Measurements from ENCODE around the gene NCK2. TPM values are rescaled to one million over a fixed set of nuclear protein-coding genes. Genes with fewer than 3 reads are reported as not detected.

The NCK2 gene
- total and polyA plus RNA-seq, 2 of the 13 experiments (the other 11 are each of a cell fraction or from before 2014, with no cell fraction given): 14.8 to 23.5 TPM

DNA sequence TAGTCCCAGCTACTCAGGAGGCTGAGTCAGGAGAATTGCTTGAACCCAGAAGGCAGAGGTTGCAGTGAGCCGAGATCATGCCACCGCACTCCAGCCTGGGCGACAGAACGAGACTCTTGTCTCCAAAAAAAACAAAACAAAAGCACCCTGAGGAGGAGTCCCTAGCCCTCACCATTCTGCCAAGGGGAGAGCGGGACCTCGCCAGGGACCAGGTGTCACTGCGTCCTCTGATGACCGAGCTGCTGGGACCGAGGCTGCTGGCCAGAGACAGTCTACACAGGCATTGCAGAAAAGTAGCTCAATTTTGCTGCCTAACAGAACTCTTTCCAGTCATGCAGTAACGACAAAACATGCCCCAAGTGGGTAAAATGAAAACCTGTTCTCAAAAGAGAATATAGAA, 18.4 kb downstream of the NCK2 start:
- ChIA-PET CTCF (ENCODE audit: low intra/inter-chr PET ratio, low total read pairs) (no interaction called here), POLR2A (no interaction called here)
- Histone ChIP-seq H3K9ac (ENCODE audit: insufficient read depth, low read depth, low read length) (no peak overlapping the region), H3K36me3 (replicated peaks in 1 of 2; ENCODE audit: control insufficient read depth in 1 of 2, insufficient read depth in 2 of 2, low read length in 2 of 2) (no peaks in the 10 kb centered on the region), H3K27ac (ENCODE audit: extremely low read length, insufficient read depth, low read length) (no peak overlapping the region), H3K9me3 (ENCODE audit: low read length) (no peaks in the 10 kb centered on the region), H3K4me1 (ENCODE audit: insufficient read depth, low read length) (0 out of 2 replicates have a peak, but pooled peaks cover 7% of the 10 kb centered on the region), H3K4me3 (replicated peaks in 1 of 3; ENCODE audit: insufficient read depth in 1 of 3, low read depth in 2 of 3, low read length in 3 of 3) (no peak overlapping the region), H3K4me2 (ENCODE audit: low read depth, low read length) (no peak overlapping the region), H2AFZ (ENCODE audit: low read length) (no peak overlapping the region), H3K27me3 (ENCODE audit: control insufficient read depth in 1 of 2, insufficient read depth in 2 of 2, low read length in 2 of 2) (no peaks in the 10 kb centered on the region), H3K79me2 (ENCODE audit: insufficient read depth, low read length) (peaks cover 24% of the 10 kb centered on the region), H4K20me1 (ENCODE audit: insufficient read depth, low read length) (peaks cover 2% of the 10 kb centered on the region; the same call in 1 of the 2 replicates)
- DNase-seq (ENCODE audit: low spot score) (no peak), FAIRE-seq (no peak), ATAC-seq (no peak)
- in situ Hi-C loops (cut with HindIII; ENCODE audit: extremely low pct_ligation_motif_present, low pct_unique_long_range_greater_than_20kb) (no loop called here), intact Hi-C loops (cut with micrococcal nuclease; ENCODE audit: unreplicated experiment) (no loop called here)
- no peak for TF ChIP-seq SP4 (CRISPR knock-in tag; IDR thresholded peaks at IDR 0.05)
- no peak for TF ChIP-seq ZNF792 (CRISPR knock-in tag; IDR thresholded peaks at IDR 0.05)
- TF ChIP-seq MXD3 (CRISPR knock-in tag; IDR thresholded peaks at IDR 0.05): no peak
- no peak for TF ChIP-seq LBX2 (CRISPR knock-in tag; IDR thresholded peaks at IDR 0.05; ENCODE audit: borderline replicate concordance)
- TF ChIP-seq ZNF816 (CRISPR knock-in tag; IDR thresholded peaks at IDR 0.05; ENCODE audit: borderline replicate concordance): no peak
- TF ChIP-seq GFI1 (CRISPR knock-in tag; IDR thresholded peaks at IDR 0.05; ENCODE audit: borderline replicate concordance): no peak
- TF ChIP-seq MLXIP (CRISPR knock-in tag; IDR thresholded peaks at IDR 0.05; ENCODE audit: borderline replicate concordance): no peak
- no peak for TF ChIP-seq REXO4 (CRISPR knock-in tag; IDR thresholded peaks at IDR 0.05; ENCODE audit: borderline replicate concordance)
- no peak for TF ChIP-seq ZNF569 (CRISPR knock-in tag; IDR thresholded peaks at IDR 0.05; ENCODE audit: borderline replicate concordance)
- no peak for TF ChIP-seq PHB2 (IDR thresholded peaks at IDR 0.05; ENCODE audit: partially characterized antibody)
- no peak for TF ChIP-seq ZMYM4 (CRISPR knock-in tag; IDR thresholded peaks at IDR 0.05)
- no peak for TF ChIP-seq ZNF282 (IDR thresholded peaks at IDR 0.05; ENCODE audit: partially characterized antibody)
- TF ChIP-seq PPARG (CRISPR knock-in tag; conservative IDR thresholded peaks at IDR 0.05): no peak
- BruUV-seq (replicated peaks): no TSS peak
- WGBS (ENCODE audit: low lambda C conversion rate): 98% methylated on average over 10 of the region's 10 CpGs

All from HepG2 (cell line).